ENCODE data around the gene ATP6V1E1. TPM values are rescaled to one million over a fixed set of nuclear protein-coding genes. Genes with fewer than 3 reads are reported as not detected.

ATP6V1E1 gene
- total RNA-seq, 1 experiment from 2014 or later = 91.6 TPM

DNA sequence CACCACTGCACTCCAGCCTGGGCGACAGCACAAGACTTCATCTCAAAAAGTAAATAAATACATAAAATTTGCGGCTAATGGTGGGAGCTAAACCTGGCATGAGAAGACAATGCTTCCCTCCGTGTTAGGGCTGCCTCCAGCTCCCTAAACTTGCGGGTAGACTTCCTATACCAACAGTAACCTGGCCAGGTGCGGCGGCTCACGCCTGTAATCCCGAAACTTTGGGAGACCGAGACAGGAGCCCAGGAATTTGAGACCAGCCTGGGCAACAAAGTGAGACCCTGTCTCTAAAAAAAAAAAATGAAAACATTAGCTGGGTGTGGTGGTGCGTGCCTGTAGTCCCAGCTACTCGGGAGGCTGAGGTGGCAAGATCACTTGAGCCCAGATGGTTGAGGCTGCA, 39.9 kb downstream of the ATP6V1E1 start:
- no peak overlapping the region for H3K4me2 ChIP-seq (ENCODE audit: low read depth, low read length, poor library complexity, severe bottlenecking)
- no peaks in the 10 kb centered on the region for H3K9me3 ChIP-seq (ENCODE audit: low read length)
- H3K27me3 ChIP-seq (ENCODE audit: low read length) = no peaks in the 10 kb centered on the region
- no peak overlapping the region for H3K27ac ChIP-seq (ENCODE audit: low read length)
- H3K9ac ChIP-seq (ENCODE audit: low read length) = no peak overlapping the region
- H3K79me2 ChIP-seq (ENCODE audit: low read length) = no peaks in the 10 kb centered on the region
- no peak overlapping the region for H2AFZ ChIP-seq (ENCODE audit: low read length)
- no peaks in the 10 kb centered on the region for H3K4me1 ChIP-seq (ENCODE audit: low read length)
- no peaks in the 10 kb centered on the region for H3K9me2 ChIP-seq (replicated peaks; ENCODE audit: insufficient read depth, low read length)
- no peak overlapping the region for H3K4me3 ChIP-seq (ENCODE audit: low read length)
- DNase-seq = no peak
- H4K20me1 ChIP-seq (ENCODE audit: insufficient read depth, low read depth, low read length) = no peaks in the 10 kb centered on the region
- no peaks in the 10 kb centered on the region; the same call in 1 of the 2 replicates for H3K36me3 ChIP-seq (ENCODE audit: insufficient read depth, low read length)

- no peak for DNase-seq
- H3K27ac ChIP-seq (ENCODE audit: low read length) = no peak overlapping the region
- H3K27me3 ChIP-seq (ENCODE audit: low read length) = no peaks in the 10 kb centered on the region
- H3K79me2 ChIP-seq (ENCODE audit: low read length) = no peaks in the 10 kb centered on the region
- no peaks in the 10 kb centered on the region; the same call in 1 of the 2 replicates for H3K36me3 ChIP-seq (ENCODE audit: insufficient read depth, low read length)
- H3K4me3 ChIP-seq (ENCODE audit: low read length) = no peak overlapping the region
- no peak overlapping the region for H3K9ac ChIP-seq (ENCODE audit: low read length)
- no peaks in the 10 kb centered on the region for H3K9me2 ChIP-seq (replicated peaks; ENCODE audit: insufficient read depth, low read length)
- H2AFZ ChIP-seq (ENCODE audit: low read length) = no peak overlapping the region
- H3K9me3 ChIP-seq (ENCODE audit: low read length) = no peaks in the 10 kb centered on the region
- H3K4me2 ChIP-seq (ENCODE audit: low read depth, low read length, poor library complexity, severe bottlenecking) = no peak overlapping the region
- no peaks in the 10 kb centered on the region for H3K4me1 ChIP-seq (ENCODE audit: low read length)
- H4K20me1 ChIP-seq (ENCODE audit: insufficient read depth, low read depth, low read length) = no peaks in the 10 kb centered on the region
Observed at GRCh38 chr22:17587629-17588028, 40.9 kb downstream of the ATP6V1E1 start.

DNA sequence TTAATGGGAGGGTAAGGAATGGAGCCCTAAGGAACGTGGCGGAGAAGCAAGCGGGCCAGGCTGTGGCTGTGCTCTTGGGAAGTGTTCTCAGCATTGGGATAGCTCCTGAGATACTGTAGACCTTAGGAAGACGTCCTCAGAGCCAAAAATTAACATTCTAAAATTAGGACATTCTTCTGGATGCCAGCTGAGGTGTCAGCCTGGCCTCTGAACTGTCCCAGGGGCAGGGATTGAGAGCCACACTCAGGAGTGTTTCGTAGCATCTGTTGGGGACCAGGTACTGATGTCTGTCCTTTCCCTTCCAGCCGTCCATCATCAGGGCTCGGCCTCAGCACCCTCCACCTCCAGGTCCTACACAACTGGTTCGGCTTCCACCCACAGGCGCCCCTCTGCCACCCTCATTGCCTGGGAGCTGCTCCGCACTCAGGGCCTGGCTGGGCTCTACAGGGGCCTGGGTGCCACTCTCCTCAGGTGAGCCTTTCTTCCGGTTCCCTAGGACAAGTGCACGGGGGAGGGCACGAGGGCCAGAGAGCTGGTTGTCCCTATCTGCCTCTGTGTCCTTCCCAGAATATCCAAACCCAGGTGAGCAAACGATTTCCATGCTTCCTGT, 41.6 kb downstream of the ATP6V1E1 start:
- no peaks in the 10 kb centered on the region for H3K4me1 ChIP-seq (ENCODE audit: low read length)
- H2AFZ ChIP-seq (ENCODE audit: low read length) = no peak overlapping the region
- no peaks in the 10 kb centered on the region for H3K9me2 ChIP-seq (replicated peaks; ENCODE audit: insufficient read depth, low read length)
- H4K20me1 ChIP-seq (ENCODE audit: insufficient read depth, low read depth, low read length) = no peaks in the 10 kb centered on the region
- no peak overlapping the region for H3K4me2 ChIP-seq (ENCODE audit: low read depth, low read length, poor library complexity, severe bottlenecking)
- H3K79me2 ChIP-seq (ENCODE audit: low read length) = no peaks in the 10 kb centered on the region
- no peak overlapping the region for H3K4me3 ChIP-seq (ENCODE audit: low read length)
- no peak overlapping the region for H3K27ac ChIP-seq (ENCODE audit: low read length)
- DNase-seq = no peak
- H3K36me3 ChIP-seq (ENCODE audit: insufficient read depth, low read length) = no peaks in the 10 kb centered on the region; the same call in 1 of the 2 replicates
- H3K9me3 ChIP-seq (ENCODE audit: low read length) = no peaks in the 10 kb centered on the region
- no peaks in the 10 kb centered on the region for H3K27me3 ChIP-seq (ENCODE audit: low read length)
- H3K9ac ChIP-seq (ENCODE audit: low read length) = no peak overlapping the region

DNA sequence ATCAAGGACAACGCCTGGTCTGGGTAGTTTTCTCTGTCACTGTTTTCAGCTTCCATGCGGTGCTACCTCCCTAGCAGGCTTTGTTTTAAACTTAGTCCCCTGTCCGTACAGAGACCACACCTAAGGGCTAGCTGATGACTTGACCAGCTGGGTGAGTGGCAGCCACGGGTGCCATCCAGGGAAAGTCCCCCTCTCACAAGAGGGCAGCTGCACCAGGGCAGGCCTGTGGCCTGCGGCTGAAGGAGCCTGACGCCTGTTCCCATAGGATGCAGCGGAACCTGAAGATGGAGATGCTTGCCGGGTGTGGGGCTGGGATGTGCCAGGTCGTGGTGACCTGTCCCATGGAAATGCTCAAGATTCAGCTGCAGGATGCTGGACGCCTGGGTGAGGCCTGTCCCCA, 45.4 kb downstream of the ATP6V1E1 start:
- no peak for DNase-seq
- H3K27ac ChIP-seq (ENCODE audit: low read length) = no peak overlapping the region

DNA sequence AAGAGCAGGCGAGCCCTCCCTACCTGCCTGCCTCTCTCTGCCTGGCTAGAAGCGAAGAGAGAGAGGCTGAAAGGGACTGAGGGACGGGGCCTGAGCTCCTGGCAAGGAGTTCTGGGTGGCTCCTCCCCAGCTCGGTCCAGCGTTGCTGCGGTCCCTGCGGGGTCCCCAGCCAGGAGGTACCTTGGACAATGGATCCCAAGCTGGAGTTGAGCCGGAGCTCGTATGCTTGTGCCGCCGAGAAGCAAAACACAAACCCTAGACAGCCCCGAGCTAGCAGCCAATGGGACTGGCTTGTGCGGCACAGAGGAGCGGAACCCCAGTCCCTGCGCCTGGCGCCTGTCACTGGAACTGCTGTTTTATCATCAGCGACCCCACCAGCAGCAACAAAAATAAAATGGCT, 46.9 kb downstream of the ATP6V1E1 start:
- no peaks in the 10 kb centered on the region for H3K9me2 ChIP-seq (replicated peaks; ENCODE audit: insufficient read depth, low read length)
- DNase-seq = no peak
- H2AFZ ChIP-seq (ENCODE audit: low read length) = no peak overlapping the region

More for the DNA sequence above, 45.4 kb downstream of the ATP6V1E1 start:
- H2AFZ ChIP-seq (ENCODE audit: low read length) = no peak overlapping the region
- no peaks in the 10 kb centered on the region for H3K79me2 ChIP-seq (ENCODE audit: low read length)
- H3K4me2 ChIP-seq (ENCODE audit: low read depth, low read length, poor library complexity, severe bottlenecking) = no peak overlapping the region
- no peaks in the 10 kb centered on the region for H3K9me2 ChIP-seq (replicated peaks; ENCODE audit: insufficient read depth, low read length)
- no peaks in the 10 kb centered on the region for H3K9me3 ChIP-seq (ENCODE audit: low read length)
- H3K36me3 ChIP-seq (ENCODE audit: insufficient read depth, low read length) = no peaks in the 10 kb centered on the region
- no peaks in the 10 kb centered on the region for H3K27me3 ChIP-seq (ENCODE audit: low read length)
- no peaks in the 10 kb centered on the region for H3K4me1 ChIP-seq (ENCODE audit: low read length)
- H3K9ac ChIP-seq (ENCODE audit: low read length) = no peak overlapping the region
- no peaks in the 10 kb centered on the region for H4K20me1 ChIP-seq (ENCODE audit: insufficient read depth, low read depth, low read length)
- H3K4me3 ChIP-seq (ENCODE audit: low read length) = no peak overlapping the region

GRCh38 chr22:17581056-17581455, 47.5 kb downstream of the ATP6V1E1 start:
- Histone ChIP-seq H3K4me2 (ENCODE audit: low read depth, low read length, poor library complexity, severe bottlenecking) (no peak overlapping the region), H3K9ac (ENCODE audit: low read length) (no peak overlapping the region), H3K4me1 (ENCODE audit: low read length) (no peaks in the 10 kb centered on the region), H3K9me3 (ENCODE audit: low read length) (no peaks in the 10 kb centered on the region), H3K27ac (ENCODE audit: low read length) (no peak overlapping the region), H3K27me3 (ENCODE audit: low read length) (no peaks in the 10 kb centered on the region), H3K4me3 (ENCODE audit: low read length) (no peak overlapping the region), H3K9me2 (replicated peaks; ENCODE audit: insufficient read depth, low read length) (no peaks in the 10 kb centered on the region), H3K36me3 (ENCODE audit: insufficient read depth, low read length) (no peaks in the 10 kb centered on the region), H2AFZ (ENCODE audit: low read length) (no peak overlapping the region), H4K20me1 (ENCODE audit: insufficient read depth, low read depth, low read length) (no peaks in the 10 kb centered on the region), H3K79me2 (ENCODE audit: low read length) (no peaks in the 10 kb centered on the region)
- no peak for DNase-seq

More for the DNA sequence above, 46.9 kb downstream of the ATP6V1E1 start:
- Histone ChIP-seq H3K27ac (ENCODE audit: low read length) (no peak overlapping the region), H3K4me2 (ENCODE audit: low read depth, low read length, poor library complexity, severe bottlenecking) (no peak overlapping the region), H3K9me3 (ENCODE audit: low read length) (no peaks in the 10 kb centered on the region), H4K20me1 (ENCODE audit: insufficient read depth, low read depth, low read length) (no peaks in the 10 kb centered on the region), H3K27me3 (ENCODE audit: low read length) (no peaks in the 10 kb centered on the region), H3K4me1 (ENCODE audit: low read length) (no peaks in the 10 kb centered on the region), H3K36me3 (ENCODE audit: insufficient read depth, low read length) (no peaks in the 10 kb centered on the region), H3K4me3 (ENCODE audit: low read length) (no peak overlapping the region), H3K9ac (ENCODE audit: low read length) (no peak overlapping the region), H3K79me2 (ENCODE audit: low read length) (no peaks in the 10 kb centered on the region)

- Histone ChIP-seq H3K27me3 (ENCODE audit: low read length) (no peaks in the 10 kb centered on the region), H3K4me3 (ENCODE audit: low read length) (no peak overlapping the region), H3K9ac (ENCODE audit: low read length) (no peak overlapping the region), H3K9me3 (ENCODE audit: low read length) (no peaks in the 10 kb centered on the region), H4K20me1 (ENCODE audit: insufficient read depth, low read depth, low read length) (no peaks in the 10 kb centered on the region), H2AFZ (ENCODE audit: low read length) (no peak overlapping the region), H3K79me2 (ENCODE audit: low read length) (no peaks in the 10 kb centered on the region), H3K4me2 (ENCODE audit: low read depth, low read length, poor library complexity, severe bottlenecking) (no peak overlapping the region), H3K36me3 (ENCODE audit: insufficient read depth, low read length) (no peaks in the 10 kb centered on the region), H3K4me1 (ENCODE audit: low read length) (peaks cover under 1% of the 10 kb centered on the region; the same call in 1 of the 2 replicates), H3K9me2 (replicated peaks; ENCODE audit: insufficient read depth, low read length) (no peaks in the 10 kb centered on the region), H3K27ac (ENCODE audit: low read length) (no peak overlapping the region)
- no peak for DNase-seq
Observed at GRCh38 chr22:17580441-17581031, 48.0 kb downstream of the ATP6V1E1 start.

DNA sequence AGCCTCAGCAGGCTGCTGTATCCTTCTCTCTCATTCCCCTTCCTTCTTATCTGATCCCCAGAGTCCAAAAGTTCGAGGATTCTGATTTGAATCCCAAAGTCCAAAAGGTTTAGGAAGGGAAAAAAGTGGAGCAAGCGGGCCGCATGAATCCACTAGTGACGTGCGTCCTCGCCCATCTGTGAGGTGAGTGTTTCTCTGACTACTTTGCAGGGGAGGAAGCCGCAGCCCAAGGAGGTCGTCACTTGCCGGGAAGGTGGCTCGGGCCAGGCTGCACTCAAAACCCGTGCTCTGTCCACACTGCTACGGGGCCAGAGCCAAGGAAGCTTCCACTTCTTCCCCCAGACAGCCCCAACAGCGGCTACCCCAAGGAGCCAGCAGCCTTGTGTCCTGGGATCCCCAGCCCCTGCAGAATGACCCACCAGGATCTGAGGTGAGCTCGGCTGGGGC, 49.0 kb downstream of the ATP6V1E1 start:
- no peak overlapping the region for H3K4me3 ChIP-seq (ENCODE audit: low read length)
- no peak overlapping the region for H3K9ac ChIP-seq (ENCODE audit: low read length)
- H3K79me2 ChIP-seq (ENCODE audit: low read length) = no peaks in the 10 kb centered on the region
- H3K27ac ChIP-seq (ENCODE audit: low read length) = no peak overlapping the region
- H3K27me3 ChIP-seq (ENCODE audit: low read length) = no peaks in the 10 kb centered on the region
- no peak overlapping the region for H3K4me2 ChIP-seq (ENCODE audit: low read depth, low read length, poor library complexity, severe bottlenecking)
- no peak overlapping the region for H2AFZ ChIP-seq (ENCODE audit: low read length)
- H3K36me3 ChIP-seq (ENCODE audit: insufficient read depth, low read length) = no peaks in the 10 kb centered on the region
- no peaks in the 10 kb centered on the region for H3K9me2 ChIP-seq (replicated peaks; ENCODE audit: insufficient read depth, low read length)
- peaks cover 3% of the 10 kb centered on the region; the same call in 1 of the 2 replicates for H3K4me1 ChIP-seq (ENCODE audit: low read length)
- no peaks in the 10 kb centered on the region for H4K20me1 ChIP-seq (ENCODE audit: insufficient read depth, low read depth, low read length)
- H3K9me3 ChIP-seq (ENCODE audit: low read length) = no peaks in the 10 kb centered on the region
- DNase-seq = no peak

All from Karpas-422 (cell line).